Stimulated activated CD4-positive, alpha-beta T cell treated with anti-CD3 and anti-CD28 coated beads, Interleukin-1b, Interleukin-23, amount 100 ng/mL, for 24 hours (primary cell): ENCODE data around the gene USP19.

Experiments
- DNase-seq, 4 experiments: peaks; one replicate each; pipeline ENCODE4 v3.0.0-alpha.2; 2020; ENCODE audit warnings: low read depth in 4 of 4, low spot score in 1 of 4

USP19 gene

DNA sequence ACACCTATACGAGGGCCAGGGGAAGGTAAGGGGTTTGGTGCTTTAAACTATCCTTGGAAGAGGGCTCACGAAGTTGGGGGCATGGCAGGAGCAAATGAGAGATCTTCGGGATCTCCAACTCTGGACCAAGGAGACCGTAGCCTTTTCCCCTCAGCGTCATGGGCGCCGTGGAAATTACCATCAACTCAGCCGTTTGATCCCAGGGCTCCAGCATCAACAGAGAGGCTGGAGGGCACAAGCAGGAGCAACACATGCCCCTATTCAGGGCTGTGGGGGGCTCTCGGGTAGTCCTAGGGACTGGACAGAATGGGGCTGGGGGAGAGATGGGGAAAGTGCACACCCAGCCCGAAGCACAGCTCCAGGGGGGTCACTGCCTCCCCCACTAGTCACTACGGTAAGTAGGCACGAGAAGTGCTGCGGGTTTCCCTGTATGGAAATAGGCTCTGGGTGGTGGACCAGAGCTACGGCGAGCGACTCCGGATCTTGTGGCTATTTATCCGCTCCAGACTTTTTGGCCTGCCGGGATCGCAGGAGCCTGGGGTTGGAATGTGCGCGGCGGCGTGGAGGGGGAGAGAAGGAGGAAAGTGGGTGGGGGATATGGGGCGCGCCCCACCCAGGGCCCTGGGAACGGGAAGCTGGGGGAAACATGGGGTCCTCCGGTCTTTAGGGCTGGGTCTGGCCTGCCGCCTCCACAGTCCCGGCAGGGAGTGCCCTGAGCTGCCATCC lies 12.8 kb upstream of the USP19 start:
- DNase-seq: no peak

DNA sequence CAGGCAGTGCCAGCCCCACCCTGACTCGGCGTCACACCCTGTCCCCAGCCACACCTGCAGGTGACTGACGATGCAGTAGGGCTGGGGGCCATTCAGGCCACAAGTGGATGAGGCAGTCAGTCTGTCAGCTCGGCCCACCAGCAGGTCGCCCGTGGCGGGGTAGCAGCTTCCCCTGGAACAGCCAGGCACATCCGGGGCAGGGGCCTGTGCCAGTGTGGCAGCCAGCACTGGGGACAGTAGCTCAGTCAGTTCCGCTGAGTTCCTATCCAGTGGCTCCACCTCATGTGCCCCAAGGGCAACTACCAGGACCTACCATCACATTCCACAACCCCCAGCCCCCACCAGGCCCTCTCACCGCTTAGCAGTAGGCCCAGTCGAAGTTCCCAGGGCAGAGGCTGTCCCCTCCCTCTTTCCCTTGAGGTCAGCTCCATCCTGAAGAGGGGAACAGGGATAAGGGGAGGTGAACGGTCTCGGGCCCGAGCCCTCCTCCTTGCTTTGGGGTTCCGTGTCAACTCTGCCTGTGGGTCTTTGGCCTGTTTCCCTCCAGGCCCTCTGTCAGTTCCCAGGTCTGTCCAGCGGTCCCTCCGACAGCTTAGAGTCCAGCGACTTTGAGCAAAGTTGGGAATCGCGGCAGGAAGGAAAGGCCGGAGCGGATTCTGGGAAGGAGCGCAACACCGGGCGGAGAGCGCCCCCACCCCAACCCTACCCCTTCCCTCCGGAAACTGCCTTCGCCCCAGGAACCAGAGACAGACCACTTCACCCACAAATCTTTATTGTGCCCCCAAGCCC lies 12.0 kb upstream of the USP19 start, which contains the start of gene LAMB2:
Gene LAMB2, minus strand, starts transcription at position 614 of the 789 bp plus-strand sequence. Its CDS starts 183 bp downstream, at position 431.
- DNase-seq: no peak

DNA sequence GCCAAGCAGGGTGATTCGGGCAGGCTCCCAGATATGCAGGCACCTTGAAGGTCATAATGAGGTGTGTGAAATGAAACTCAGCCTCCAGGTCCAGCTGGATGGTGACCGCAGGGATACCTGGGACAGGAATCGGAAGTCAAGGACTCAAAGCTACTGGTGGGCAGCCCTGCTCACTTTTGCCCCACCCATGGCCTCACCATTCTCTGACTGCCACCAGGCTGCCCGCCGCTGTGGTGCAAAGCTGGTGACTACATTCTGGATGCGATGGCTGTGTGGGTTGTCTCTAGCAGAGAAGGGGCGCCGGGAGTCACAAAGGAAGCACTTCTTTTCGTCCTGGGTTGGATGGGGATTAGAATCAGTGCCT lies 11.4 kb upstream of the USP19 start:
- DNase-seq: no peak

DNA sequence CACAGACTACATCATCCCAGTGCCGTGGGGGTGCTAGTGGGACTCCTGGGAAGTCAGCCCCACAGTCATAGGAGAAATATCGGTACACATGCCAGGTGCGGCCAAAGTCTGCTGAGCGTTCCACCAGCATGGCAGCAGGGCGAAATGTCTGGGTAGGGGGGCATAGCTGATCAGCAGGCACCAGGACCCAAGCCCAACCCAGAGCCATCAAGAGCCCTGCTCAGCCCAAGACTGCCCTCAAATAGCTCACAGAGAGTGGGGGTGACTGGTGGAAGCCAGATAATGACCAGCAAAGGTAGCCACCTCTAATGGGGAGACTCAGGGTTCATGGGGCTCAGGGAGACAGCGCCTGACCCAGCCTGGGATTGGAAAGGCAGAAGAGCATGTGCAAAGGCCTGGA lies 11.0 kb upstream of the USP19 start:
- no peak for DNase-seq

DNA sequence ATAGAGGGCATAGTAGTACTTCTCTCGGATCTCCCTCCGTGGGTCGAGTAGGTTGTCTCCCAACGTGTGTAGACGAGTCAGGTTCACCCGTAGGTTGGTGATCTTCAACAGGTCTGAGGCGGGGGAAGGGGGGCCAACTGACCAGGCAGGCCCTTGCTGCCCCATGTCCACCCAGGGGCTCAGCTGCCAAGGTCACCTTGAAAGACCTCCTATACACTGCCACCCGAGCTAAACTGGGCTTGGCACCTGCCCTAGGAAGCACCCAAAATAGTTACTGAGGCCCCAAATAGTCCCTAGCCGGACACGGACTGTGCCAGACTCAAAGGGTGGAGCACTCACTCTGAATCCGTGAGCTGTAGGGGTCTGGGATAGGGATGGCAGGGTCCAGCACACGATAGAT lies 10.4 kb upstream of the USP19 start:
- DNase-seq: no peak

DNA sequence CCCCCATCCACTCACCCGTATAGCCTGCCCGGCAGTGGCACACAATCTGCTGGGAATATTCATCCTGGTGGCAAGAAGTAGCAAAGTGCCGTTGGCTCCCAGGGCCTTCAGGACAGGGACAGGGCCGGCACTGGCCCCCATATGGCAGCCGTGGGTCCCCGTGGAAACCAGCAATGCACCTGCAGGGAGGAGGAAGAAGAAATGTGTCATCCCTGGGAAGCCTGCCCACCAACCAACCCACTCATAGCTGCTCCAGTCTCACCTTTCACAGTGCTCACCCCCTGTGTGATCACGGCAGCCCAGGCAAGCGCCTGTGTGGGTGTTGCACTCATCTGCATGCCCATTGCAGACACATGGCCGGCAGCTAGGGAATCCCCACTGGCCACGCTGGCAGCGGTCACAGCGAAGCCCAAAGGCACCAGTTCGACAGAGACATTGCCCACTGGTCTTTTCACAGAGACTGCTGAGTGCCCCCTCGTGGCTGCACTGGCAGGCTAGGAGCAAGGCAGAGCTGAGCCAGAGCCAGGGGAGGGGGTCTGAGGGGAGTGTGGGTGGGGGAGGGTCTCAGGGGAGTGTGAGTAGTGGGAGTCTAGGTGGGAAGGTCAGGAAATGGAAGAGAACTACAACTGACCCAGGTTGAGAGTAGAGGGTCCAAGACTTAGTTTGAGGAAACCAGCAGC lies 4.5 kb upstream of the USP19 start:
- DNase-seq: no peak

DNA sequence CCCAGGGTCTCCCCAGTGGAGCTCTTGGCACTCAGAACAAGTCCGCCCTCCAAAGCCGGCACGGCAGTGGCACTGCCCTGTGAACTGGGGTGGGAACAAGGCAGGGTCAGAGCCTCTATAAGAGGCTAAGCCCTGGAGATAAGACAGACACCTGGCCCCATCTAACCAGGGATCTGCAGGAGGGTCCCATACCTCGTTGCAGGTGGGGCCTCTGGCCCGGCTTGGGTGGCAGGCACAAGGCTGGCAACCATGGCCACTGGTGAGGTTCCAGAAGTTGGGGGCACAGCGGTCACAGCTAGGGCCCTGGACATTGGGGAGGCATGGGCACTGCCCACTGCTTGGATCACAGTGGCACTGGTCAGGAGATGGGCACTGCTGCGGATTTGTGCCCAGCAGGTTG lies 3.6 kb upstream of the USP19 start:
- DNase-seq: no peak

DNA sequence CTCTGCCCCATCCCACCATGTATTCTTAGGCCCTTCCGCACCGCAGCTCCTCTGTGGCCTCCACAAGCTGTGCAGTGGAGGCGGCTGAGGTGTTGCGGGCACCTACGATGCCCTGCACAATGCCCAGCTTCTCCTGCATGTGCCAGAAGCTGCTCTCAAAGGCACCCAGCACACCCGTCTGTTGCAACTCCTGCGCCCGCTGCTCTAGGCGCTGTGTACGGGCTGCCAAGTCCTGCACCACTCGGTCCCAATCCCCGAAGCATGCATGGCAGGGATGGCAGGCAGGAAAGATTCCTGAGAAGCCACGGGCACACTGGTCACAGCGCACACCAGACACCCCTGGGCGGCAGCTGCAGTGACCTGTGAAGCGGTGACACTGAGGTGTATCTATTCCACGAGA lies 3.1 kb upstream of the USP19 start:
- no peak for DNase-seq

DNA sequence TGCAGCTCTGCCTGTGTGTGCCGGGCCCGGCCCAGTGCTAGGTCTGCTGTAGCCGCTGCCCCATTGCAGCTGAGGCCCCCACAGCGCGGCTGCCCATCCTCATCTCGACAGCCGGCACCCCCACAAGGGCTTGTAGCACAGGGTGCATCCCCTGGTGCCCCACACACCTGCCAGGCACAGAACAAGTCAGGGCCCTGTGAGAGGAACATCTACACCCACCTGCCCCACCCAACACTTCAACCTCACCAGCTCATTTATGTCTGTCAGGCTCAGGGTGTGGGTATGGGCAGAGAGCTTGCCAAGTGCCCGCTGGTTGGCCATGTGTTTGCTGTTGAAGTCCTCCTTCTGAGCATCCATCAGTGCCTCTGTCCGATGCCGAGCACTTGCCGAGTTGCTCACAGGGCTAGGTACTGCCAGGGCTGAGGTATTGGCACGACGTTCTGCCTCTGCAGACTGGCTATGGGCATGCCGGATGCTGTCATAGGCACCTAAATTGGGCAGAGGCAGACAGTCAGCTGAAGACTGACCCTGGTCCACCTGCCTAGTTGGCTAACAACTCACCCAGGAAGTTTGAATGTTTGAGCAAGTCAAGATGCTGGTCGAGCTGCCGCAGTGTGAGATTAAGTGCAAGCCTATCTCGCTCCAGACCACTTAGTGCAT lies 2.4 kb upstream of the USP19 start:
- no peak for DNase-seq

DNA sequence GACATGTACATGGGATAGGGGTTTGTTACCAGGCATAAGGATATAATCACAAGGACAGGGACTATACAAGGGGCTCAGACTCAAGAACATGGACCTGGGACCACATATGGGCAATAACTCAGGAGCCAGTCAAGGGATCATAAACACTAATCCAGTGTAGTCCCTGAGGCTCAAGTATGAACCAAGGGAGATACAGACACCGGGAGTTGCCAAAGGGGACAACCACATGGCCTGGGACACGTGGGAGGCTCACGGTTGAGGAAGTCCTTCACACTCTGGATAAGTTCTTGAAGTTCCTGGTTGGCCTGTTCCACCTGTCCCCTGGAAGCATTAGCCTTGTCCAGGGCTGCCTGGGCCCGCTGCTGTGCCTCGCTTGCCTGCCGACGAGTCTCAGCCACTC lies 1.8 kb upstream of the USP19 start:
- DNase-seq: no peak

DNA sequence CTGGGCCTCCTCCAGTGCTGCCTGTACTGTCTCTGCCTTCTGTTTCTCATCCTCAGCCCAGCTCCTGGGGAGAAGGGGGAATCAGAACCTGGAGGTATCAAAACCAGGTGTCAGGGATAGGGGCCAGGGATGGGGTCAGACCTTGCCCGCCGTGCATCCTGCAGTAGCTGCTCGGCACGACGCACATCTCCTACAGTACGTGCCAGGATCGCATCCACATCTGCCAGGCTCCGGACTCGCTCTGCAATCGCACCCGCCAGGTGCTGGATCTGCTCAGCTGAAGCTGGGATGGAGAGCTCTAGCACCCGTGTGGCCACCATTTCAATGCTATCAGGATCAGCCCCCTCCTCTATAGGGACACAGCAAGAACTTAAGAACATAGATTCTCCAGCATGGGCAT lies 1.4 kb upstream of the USP19 start:
- DNase-seq: no peak

DNA sequence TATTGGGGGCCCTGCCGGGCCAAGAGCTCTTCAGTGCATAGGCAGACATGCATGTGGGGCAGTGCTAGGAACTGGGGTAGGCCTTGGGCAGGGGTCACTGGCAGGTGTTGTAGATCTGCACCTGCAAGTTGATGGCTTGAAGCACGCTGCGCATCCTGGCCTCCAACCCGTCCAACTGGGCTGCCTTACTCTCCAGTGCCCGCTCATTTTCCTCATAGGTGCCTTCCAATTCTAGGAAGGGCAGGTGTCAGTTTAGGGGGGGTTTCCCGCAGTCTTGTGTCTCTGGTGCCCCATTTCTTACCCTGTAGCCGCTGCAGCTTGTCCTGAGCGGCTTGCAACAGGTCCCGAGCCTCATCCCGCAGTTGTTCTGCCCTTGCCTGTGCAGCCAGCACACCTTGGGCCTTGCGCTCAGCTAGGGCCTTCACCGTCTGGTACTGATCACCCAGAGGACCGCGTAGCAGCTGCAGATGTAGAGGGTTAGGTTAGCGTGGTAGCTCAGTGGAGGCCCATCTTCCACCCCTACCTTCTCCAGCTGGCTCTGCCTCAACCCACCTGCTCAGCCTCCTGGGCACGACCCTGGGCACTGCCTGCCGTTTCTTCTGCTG lies 611 bp upstream of the USP19 start:
- DNase-seq: no peak

DNA sequence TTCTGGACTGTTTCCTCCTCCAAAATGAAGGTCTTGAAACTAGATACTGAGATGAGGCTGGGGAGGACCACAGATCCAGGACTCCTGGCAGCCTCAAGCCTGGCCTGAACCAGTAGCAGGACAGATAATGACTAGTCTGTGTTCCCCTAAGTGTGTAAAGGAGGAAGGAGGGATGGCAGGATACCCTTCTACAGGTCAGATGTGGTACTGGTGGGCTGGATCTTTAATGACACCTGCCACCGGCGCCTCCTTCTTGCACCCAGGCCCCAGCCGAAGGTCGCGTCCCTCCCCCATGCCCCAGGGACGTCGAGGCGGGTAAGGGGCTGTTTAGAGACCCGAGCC lies 556 bp downstream of the USP19 start:
- DNase-seq: no peak

DNA sequence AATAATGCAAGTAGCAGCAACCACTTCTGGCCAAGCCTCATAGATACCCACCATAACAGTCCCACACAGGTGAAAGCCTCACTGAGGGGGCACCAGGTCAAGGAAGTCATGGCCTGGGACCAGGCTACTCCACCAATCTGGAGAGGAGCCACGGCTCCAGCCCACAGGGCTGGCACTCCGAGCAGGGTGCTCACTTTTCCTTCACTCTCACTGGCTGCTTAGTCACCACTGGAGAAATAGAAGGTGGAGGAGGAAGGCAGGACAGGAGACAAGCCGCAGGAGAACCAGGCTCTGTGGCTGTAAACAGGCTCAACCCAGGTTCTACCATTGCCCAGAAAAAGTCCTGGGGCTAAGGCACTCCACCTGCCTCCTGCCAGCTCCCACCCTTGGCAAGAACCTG lies 1.2 kb downstream of the USP19 start:
- no peak for DNase-seq

DNA sequence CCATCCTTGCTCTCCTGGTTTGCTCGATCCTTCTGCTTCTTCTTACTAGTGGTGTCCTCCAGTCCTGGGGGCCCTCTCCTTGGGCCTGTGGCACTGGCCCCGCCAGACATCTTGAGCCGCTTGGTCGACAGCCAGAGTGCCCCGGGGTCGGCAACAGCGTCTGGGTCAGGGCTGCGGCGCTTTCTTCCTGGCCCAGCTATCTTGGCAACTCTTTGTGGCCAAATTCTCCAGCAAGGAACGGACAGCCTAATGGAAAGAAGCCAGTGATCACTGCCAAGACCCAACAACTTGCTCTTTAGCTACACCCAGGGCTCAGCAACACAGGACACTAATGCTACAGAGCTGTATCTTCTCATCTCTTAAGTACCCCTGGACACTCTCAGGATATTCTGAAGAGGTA lies 1.6 kb downstream of the USP19 start:
- no peak for DNase-seq

DNA sequence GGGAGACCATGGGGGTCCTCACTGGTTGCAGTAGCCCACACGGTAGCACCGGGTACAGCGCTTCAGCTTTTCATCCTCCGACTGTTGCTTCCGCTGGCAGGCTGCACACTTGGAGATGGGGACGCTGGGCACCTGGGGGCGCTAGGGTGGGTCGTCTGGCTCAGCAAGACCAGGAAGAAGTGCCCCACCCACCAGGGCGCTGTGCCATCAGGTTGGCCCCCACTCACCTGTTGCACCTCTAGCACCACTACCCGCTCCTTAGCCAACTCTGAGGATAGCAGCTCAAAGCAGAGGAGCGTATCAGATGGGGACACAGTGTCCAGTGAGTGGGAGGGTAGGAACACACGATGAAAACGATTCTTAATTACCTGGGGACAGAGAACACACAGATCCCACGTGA lies 8.4 kb downstream of the USP19 start:
- DNase-seq: no peak

DNA sequence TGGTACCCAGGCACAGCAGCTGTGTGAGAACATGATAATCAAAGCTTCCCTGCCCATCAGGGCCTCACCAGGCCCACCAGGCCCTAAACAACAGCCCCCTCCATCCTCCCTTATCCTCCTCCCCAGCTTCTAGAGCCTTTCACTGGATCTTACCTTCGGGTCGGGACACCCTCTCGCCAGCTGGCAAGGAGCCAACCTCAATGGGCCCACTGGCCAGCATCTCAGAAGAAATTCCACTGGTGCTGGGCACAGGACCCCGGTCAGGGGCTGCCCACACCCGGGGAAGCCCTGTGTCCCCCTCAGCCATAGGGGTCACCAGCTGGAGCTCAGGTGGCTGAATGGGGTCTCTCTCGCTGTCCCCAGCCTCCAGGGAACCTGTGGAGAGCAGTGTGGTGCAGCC lies 9.3 kb downstream of the USP19 start:
- no peak for DNase-seq

DNA sequence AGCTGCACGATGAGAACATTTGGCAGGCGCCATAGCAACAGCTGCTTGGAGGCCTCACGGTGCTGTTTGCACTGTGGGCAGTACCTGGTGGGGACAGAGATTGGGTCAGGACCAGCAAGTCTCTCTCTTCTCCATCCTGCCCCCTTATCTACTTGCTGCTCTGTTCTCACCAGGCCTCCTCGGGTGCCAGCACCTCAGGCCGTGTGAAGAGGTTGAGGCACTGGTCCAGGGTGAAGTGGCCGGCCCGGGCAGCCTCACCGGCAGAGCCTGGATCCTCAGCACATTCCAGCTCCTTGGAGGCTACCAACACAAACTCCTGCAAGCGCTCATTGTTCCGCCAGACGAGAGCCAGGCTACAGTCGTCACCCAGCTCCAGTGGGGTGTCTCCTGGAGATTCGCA lies 9.8 kb downstream of the USP19 start:
- no peak for DNase-seq

DNA sequence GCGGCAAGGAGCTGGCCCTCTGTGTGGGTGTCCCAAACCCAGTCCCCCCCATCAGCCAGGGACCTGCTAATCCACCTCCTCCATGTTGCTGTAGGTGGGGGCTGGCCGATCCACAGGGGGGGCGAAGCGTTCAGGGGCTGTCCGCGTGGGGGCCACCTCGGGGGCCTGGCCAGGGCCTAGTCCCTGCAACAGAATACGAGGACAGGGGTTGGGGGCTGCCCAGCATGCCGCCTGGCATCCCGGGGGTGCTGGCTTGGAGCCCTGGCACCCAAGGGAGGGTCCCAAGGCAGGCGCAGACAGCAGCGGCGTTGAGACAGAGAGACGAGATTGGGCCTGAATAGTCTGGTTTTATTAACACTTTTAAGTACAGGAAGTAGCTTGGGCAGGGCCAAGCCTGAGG lies 12.3 kb downstream of the USP19 start:
- DNase-seq: no peak

DNA sequence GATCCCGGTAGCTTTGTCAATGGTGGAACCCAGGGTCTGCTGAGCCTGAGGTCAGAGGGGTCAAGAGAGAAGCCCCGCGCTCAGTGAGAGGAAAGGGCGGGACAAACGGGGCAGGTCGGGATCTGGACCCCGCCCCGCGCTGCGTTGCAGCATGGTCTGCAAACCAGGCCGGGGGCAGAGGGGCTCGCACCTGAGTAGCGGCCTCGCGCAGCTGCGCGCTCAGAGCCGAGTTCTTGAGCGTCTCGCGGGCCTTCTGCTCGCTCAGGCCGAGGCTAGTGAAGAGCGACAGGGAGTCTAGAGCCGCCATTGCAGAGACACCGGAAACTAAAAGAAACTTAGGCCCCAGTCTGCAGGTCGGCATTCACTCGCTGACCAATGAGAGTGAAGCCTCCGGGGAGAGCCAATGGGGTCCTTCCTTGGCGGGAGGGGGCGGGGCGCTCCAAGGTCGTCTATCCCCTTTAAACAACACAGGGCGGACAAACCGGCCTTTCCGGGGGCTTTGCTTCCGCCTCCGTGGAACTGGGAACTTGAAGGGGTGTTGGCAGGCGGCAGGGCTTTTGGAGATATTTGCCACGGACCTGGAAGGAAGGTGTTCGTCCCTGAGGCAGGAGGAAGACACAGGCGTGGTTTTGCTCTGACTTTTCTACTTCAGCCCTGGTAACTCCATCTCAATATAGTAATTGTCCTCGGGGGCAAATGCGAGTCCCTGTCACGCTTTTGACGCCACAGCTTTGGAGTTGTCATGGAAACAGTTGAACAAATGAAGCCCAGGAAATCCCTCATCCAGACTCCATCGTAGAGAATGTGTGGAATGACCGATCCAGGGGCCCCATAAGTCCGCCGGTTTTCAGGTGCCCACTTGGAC lies 16.0 kb downstream of the USP19 start, which contains the start of gene QARS1:
Gene QARS1, minus strand, starts transcription at position 331 of the 865 bp plus-strand sequence. Its CDS starts 24 bp downstream, at position 307.
- peak; percentile 67 to 88 (median 80) for DNase-seq
